GM10266 (cell line): ENCODE data around the gene CCDC197.

ENCODE experiments used
- DNase-seq: peaks from one replicate; pipeline ENCODE4 v3.0.0; 2012; ENCODE audit errors: extremely low spot score
- TF ChIP-seq, protein P1 (sequence below): IDR thresholded peaks from 2 replicates; pipeline ENCODE4 v1.5.1; 2012; ENCODE audit warnings: mild to moderate bottlenecking, low read depth; ENCODE audit not compliant: control insufficient read depth, insufficient read depth; ENCODE audit errors: missing control alignments

Gene CCDC197

DNA sequence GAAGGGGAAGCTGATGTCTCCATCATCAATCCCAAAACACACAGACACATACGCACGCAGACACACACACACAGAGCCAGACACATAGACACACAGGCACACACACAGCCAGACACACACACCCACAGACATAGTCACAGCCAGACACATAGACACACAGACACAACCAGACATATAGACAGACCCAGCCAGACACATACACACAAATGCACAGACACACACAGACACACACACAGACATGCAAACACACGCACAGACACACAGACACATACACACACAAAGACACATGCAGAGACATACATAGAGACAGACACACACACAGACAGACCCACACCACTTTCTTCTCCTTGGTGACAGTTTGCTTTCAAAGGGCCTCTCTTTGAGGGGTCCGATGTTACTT, 6.3 kb downstream of the CCDC197 start:
- TF ChIP-seq, protein P1, sequence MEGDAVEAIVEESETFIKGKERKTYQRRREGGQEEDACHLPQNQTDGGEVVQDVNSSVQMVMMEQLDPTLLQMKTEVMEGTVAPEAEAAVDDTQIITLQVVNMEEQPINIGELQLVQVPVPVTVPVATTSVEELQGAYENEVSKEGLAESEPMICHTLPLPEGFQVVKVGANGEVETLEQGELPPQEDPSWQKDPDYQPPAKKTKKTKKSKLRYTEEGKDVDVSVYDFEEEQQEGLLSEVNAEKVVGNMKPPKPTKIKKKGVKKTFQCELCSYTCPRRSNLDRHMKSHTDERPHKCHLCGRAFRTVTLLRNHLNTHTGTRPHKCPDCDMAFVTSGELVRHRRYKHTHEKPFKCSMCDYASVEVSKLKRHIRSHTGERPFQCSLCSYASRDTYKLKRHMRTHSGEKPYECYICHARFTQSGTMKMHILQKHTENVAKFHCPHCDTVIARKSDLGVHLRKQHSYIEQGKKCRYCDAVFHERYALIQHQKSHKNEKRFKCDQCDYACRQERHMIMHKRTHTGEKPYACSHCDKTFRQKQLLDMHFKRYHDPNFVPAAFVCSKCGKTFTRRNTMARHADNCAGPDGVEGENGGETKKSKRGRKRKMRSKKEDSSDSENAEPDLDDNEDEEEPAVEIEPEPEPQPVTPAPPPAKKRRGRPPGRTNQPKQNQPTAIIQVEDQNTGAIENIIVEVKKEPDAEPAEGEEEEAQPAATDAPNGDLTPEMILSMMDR = no peak
- no peak for DNase-seq

DNA sequence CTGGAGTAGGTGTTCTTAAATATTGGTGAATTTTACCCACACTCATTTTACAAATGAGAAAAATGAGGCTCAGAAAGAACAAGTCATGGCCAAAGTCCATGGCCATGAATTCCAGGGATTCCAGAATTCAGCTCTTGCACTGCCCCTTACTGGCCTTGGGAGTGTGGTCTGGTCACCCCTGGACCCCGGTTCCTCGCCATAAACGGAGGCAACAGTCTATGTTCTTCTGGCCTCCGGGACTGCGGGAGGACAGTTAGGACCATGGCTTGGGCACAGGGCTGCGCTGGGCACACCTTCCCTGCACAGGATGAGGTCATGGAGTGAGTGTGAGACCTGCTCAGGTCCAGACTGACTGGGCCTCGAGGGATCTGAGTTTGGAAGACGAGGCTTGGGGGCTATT, 6.9 kb downstream of the CCDC197 start:
- DNase-seq = no peak
- TF ChIP-seq, protein P1 = no peak

DNA sequence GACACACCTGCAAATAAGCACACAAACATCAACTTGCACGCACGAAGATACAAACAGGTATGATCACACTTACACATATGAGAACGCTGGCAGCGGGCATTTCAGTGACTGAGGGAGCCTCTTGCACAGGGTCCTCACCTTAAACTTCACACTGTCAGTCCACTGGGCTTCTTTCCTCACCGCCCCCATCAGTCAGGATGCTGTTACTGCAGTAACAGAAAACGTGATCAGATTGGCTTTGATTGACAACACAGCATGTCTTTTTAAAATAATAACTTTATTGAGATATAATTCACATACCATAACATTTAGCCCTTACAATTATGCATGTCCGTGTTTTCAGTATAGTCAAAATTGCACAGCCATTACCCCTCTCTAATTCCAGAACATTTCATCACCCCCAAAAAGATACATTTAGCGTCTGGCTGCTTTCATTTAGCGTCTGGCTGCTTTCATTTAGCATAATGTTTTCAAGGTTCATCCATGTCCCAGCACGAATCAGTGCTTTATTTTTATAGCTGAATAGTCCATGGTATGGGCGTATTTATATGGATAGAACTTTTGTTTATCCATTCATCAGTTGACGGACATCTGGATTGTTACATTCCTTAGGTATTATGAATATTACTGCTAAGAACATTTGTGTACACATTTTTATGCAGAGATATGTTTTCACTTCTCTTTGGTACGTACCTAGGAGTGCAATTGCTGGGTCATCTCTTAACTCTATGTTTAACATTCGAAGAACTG, 8.4 kb downstream of the CCDC197 start:
- DNase-seq = no peak
- TF ChIP-seq, protein P1 = peak; percentile 49

DNA sequence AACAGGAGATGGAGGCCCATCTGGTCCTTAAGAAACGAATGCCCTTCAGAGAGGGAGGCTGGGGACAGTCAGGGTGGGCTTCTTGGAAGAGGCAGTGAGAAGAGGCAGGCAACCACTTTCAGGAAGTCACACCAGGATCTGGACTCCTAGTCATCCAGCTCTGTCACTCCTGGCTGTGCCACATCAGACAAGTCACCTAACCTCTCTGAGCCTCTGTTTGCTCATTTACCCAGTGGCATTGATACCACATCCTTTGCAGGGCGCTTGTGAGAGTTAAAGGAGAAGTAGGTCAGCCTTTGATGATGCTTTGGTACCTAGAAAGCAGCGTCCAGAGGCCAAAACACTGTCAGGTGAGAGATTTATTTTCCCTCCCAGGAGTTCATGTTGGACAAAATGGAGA, 11.1 kb downstream of the CCDC197 start:
- TF ChIP-seq, protein P1 = no peak
- DNase-seq = no peak

DNA sequence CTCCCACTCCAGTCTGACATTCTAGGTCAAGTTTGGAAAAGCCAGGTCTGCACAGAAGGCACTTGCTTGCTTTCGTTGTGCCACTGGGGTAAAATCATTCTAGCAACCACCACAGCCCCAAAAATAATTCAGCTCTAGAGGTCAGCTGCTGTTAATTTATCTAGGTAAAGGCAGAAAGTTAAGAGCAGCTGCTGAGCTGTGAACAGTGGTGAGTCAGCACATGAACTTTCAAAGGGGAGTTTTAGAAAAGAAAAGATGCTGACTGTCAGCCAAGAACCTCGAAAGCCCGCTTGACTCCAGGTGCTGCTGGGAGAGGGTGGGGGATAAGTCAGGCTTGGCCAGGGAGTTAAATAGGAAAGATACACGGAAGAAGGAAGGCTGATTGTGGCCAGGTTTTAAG, 12.7 kb downstream of the CCDC197 start:
- peak; percentile 73 for DNase-seq
- TF ChIP-seq, protein P1 = no peak

DNA sequence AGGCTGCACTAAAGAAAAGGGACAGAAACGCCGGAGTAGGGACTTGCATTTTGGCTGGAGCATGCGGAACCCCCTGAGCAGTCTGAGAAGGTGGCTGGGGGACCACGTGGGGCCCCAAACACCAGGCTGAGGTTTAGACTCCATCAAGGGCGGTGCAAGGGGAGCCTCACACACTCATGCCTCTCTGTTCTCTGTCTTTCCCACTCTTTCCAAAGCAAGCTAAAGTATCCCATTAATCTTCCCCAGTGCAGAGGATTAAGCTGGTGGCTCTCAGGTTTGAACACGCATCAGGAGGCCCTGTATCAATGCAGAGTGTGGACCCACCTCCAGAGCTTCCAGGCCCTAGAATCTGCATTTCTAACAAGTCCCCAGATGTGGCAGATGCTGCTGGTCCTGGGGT, 13.5 kb downstream of the CCDC197 start:
- TF ChIP-seq, protein P1 = no peak
- DNase-seq = no peak

DNA sequence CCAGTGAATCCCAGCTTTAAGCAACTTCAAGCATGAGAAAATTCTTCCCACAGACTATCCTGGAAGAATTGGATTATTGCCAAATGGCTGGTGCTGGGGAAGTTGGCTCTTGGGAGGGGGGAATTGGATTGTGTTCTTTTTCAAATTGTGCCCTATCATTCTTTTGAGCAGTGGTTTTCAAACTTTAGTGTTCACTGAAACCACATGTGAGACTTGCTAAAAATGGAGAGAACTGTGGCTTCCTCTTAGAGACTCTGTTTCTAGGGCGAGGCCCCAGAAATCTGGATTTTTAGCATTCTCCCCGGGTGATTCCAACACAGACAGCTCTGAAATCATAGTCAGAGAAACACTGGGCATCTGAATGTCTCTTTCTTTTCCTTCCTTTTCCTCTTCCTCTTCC, 14.7 kb downstream of the CCDC197 start:
- TF ChIP-seq, protein P1 = no peak
- DNase-seq = peak; percentile 58
